Activated CD4-positive, alpha-beta T cell treated with anti-CD3 and anti-CD28 coated beads, Interleukin-2, amount 50 U/mL, for 48 hours (primary cell): Measurements from ENCODE around the gene POLR1G.

Experiments
- DNase-seq, 2 experiments: peaks; one replicate each; pipeline ENCODE4 v3.0.0-alpha.2; 2020

The POLR1G gene

GRCh38 chr19:45448887-45449299 is 42.4 kb downstream of the POLR1G start:
- DNase-seq, result no peak

- DNase-seq, result no peak
Measured at GRCh38 chr19:45450012-45450333, 43.5 kb downstream of the POLR1G start.

- peak; percentile 34 to 43 for DNase-seq
Measured at GRCh38 chr19:45451131-45451849, 44.8 kb downstream of the POLR1G start.

DNA sequence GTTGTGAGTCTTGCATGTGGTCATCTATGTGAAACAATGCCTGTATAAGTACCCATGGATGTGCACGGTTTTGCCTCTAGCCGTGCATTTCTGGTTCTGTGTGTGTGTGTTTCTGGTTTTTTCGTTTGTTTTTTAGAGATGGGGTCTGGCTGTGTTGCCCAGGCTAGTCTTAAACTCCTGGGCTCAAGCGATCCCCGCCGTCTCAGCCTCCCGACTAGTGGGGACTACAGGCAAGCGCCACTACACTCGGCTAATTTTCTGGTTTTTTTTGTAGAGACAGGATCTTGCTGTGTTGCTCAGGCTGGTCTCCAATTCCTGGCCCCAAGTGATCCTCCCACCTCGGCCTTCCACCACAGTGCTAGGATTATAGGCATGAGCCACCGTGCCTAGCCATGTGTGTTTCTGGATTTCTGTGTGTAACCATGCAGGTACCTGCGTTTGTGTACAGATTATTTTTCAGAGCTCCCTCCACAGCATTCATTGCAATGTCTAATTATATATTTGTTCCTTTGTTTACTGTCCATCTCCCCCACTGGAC is 45.5 kb downstream of the POLR1G start:
- no peak for DNase-seq

DNA sequence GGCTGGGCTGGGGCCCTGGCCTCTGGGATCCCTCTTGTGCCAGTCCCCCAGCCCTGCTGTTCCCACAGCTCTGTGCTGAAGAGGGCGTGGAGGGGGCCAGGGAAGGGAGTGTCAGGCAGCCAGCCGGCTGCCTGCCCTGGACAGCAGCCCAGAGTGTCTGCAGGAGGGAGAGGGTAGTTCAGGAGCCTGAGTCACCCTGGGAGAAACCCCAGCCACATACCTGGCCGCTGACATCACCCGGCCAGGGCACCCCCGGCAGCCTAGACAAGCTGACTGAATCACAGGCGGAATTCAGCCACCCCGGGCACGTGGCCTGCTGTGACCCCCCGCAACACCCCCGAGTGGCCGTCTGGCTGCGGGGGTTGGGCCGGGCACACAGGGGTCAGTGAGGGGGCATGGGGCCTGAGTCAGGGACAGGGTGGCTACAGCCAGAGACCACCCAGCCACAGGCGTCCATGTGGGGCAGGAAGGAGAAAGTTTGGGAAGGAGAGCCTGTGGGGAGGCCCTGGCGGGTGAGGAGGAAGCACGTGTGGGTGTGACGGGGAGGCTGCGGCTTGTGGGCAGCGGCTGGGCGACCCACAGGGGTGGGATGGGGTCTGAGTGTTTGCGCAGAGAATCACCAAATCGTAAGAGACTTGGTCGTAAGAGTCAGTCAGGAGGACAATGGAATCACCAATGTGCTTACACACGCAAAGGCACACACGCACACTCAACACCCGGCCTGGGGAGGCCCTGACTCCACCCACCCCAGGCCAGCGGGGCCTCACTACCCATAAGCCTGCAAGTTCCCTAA is 49.5 kb downstream of the POLR1G start:
- DNase-seq, result peak; percentile 58 to 73

DNA sequence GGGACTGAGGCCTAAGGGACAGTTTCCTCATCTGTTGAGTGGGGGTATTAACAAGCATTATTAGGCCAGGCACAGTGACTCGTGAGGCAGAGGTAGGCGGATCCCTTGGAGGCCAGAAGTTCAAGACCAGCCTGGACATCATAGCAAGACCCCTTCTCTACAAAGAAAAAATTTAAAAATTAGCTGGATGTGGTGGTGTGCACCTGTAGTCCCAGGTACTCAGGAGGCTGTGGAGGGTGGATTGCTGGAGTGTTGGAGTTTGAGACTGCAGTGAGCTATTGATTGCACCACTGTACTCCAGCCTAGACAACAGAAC is 50.0 kb downstream of the POLR1G start:
- no peak for DNase-seq

- no peak for DNase-seq
Measured at GRCh38 chr19:45457776-45458175, 51.3 kb downstream of the POLR1G start.
